ENCODE results near the gene LIPE.
A peak's percentile ranks its signal among the peaks of the same experiment; 100 is the strongest.

The LIPE gene

GRCh38 chr19:42420055-42420544, 7.1 kb downstream of the LIPE start:
- peak; percentile 98 for DNase-seq (ENCODE audit: low read depth)
- peak; percentile 69 for TF ChIP-seq CTCF (IDR thresholded peaks at IDR 0.05; ENCODE audit: insufficient read depth, low read depth, low read length, missing control alignments)
- H3K4me3 ChIP-seq (ENCODE audit: low read length), result no peak overlapping the region

- H3K4me3 ChIP-seq (ENCODE audit: low read length), result no peak overlapping the region
- DNase-seq (ENCODE audit: low read depth), result no peak
- TF ChIP-seq CTCF (IDR thresholded peaks at IDR 0.05; ENCODE audit: insufficient read depth, low read depth, low read length, missing control alignments), result no peak
Observed at GRCh38 chr19:42419309-42419708, 7.9 kb downstream of the LIPE start.

- TF ChIP-seq CTCF (IDR thresholded peaks at IDR 0.05; ENCODE audit: insufficient read depth, low read depth, low read length, missing control alignments), result no peak
- H3K4me3 ChIP-seq (ENCODE audit: low read length), result no peak overlapping the region
- no peak for DNase-seq (ENCODE audit: low read depth)
Observed at GRCh38 chr19:42412661-42413076, 14.5 kb downstream of the LIPE start.

DNA sequence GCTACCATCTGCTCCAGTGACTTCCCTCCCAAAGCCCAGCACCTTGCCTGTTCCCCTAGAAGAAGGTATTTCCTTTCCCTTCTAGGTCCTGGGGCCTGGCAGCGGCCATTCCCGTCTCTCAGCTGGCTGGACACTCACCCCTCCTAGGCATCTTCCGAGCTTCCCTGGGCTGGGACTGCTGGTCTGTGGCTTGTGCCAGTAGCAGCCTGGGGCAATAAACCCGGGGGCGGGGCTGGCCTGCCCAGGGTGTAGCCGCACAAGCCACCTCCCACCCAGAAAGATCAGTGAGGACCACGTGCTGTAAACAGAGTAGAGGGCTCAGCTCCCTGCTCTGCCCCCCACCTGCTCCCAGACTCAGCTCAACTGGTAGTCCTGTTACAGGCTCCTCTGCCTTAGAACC, 15.0 kb downstream of the LIPE start:
- no peak for TF ChIP-seq CTCF (IDR thresholded peaks at IDR 0.05; ENCODE audit: insufficient read depth, low read depth, low read length, missing control alignments)
- H3K4me3 ChIP-seq (ENCODE audit: low read length), result no peak overlapping the region
- DNase-seq (ENCODE audit: low read depth), result no peak

DNA sequence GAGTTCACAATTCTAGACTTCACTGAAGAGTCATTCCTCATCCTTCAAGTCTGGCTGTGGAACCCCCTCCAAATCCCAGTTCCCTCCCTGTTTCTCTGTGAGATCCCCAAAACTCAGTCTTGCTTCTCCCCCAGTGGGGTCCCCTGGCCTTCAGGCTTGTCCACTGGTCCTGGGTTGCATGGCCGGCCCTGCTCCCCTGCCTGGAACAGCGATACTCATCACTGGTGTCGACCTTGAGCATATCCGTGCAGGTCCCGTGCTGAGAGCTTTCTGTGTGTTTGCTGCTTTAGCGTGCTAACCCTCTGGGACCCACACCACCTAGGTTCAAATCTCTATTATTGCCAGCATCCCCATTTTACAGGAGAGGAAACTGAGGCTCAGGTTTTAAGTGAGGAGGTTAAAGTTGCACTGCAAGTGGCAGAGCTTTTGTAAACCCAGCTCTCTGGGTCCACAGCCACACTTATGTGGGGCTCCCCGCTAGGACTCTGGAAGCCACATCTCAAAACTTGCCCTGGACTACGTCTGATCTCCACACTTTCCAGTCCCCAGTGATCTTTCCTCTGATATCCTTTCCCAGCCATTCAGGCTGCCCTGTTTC, 15.5 kb downstream of the LIPE start:
- TF ChIP-seq CTCF (IDR thresholded peaks at IDR 0.05; ENCODE audit: insufficient read depth, low read depth, low read length, missing control alignments), result no peak
- DNase-seq (ENCODE audit: low read depth), result no peak
- H3K4me3 ChIP-seq (ENCODE audit: low read length), result no peak overlapping the region

DNA sequence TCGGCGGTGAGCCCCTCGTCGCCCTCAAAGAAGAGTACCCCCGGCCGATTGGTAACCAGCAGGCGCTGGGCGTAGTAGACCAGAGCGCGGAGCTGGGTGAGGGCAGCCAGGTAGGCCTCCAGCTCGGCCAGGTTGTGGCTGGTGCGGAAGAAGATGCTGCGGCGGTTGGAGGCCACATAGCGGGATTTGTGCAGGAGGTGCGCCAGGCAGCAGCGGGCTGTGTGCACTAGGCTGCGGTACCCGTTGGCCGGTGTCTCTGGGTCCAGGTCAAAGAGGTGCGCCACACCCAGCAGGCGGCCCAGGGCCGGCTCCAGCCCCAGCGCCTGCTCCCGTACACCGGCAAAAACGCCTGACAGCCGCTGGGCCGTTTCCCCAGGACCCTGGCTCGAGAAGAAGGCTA, 16.8 kb downstream of the LIPE start:
- TF ChIP-seq CTCF (IDR thresholded peaks at IDR 0.05; ENCODE audit: insufficient read depth, low read depth, low read length, missing control alignments), result no peak
- no peak overlapping the region for H3K4me3 ChIP-seq (ENCODE audit: low read length)
- DNase-seq (ENCODE audit: low read depth), result no peak

- TF ChIP-seq CTCF (IDR thresholded peaks at IDR 0.05; ENCODE audit: insufficient read depth, low read depth, low read length, missing control alignments), result no peak
- DNase-seq (ENCODE audit: low read depth), result no peak
- H3K4me3 ChIP-seq (ENCODE audit: low read length), result no peak overlapping the region
Observed at GRCh38 chr19:42409477-42409876, 17.7 kb downstream of the LIPE start.
